ENCODE measurements around the gene RND2.

Gene RND2

DNA sequence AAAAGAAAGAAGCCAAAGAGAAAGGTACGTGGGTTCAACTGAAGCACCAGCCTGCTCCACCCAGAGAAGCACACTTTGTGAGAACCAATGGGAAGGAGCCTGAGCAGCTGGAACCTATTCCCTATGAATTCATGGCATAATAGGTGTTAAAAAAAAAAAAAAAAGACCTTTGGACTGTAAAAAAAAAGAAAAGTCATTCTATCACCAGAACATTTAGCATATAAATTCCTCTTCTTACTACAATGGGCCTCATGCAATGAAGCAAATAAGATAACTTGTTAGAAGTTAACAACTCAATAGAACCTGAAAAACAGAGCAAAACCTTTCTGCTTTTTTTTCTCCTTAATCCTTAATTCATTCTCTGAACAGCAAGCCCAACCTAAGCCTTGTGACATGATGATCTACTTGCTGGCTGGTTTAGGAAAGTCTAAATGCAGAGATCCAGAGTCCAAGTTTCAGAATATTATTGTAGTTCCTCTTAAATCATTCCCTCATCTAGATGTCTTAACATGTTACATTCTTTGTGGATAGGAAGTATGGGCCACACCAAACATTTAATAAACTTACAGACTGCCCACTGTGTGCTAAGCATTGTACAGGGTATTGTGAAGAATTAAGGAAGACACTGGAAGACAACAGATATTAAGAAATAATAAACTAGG, 54.7 kb downstream of the RND2 start:
- TF ChIP-seq, protein P1, sequence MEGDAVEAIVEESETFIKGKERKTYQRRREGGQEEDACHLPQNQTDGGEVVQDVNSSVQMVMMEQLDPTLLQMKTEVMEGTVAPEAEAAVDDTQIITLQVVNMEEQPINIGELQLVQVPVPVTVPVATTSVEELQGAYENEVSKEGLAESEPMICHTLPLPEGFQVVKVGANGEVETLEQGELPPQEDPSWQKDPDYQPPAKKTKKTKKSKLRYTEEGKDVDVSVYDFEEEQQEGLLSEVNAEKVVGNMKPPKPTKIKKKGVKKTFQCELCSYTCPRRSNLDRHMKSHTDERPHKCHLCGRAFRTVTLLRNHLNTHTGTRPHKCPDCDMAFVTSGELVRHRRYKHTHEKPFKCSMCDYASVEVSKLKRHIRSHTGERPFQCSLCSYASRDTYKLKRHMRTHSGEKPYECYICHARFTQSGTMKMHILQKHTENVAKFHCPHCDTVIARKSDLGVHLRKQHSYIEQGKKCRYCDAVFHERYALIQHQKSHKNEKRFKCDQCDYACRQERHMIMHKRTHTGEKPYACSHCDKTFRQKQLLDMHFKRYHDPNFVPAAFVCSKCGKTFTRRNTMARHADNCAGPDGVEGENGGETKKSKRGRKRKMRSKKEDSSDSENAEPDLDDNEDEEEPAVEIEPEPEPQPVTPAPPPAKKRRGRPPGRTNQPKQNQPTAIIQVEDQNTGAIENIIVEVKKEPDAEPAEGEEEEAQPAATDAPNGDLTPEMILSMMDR (IDR thresholded peaks at IDR 0.05; ENCODE audit: borderline replicate concordance, control extremely low read depth, extremely low read depth, insufficient read depth, missing control alignments) = no peak
- no peak for DNase-seq (ENCODE audit: low spot score)
- in situ Hi-C loops (cut with MboI; ENCODE audit: low sequenced_read_pairs, unreplicated experiment) = no loop called here
